HG03175 (cell line): Measurements from ENCODE around the gene ZNF691.

Experiments
- ATAC-seq: cut with Tn5 transposase; IDR thresholded peaks from one replicate; pipeline ENCODE4 v1.9.1; 2021; ENCODE audit warnings: mild to moderate bottlenecking, moderate library complexity; ENCODE audit not compliant: unreplicated experiment

Gene ZNF691

DNA sequence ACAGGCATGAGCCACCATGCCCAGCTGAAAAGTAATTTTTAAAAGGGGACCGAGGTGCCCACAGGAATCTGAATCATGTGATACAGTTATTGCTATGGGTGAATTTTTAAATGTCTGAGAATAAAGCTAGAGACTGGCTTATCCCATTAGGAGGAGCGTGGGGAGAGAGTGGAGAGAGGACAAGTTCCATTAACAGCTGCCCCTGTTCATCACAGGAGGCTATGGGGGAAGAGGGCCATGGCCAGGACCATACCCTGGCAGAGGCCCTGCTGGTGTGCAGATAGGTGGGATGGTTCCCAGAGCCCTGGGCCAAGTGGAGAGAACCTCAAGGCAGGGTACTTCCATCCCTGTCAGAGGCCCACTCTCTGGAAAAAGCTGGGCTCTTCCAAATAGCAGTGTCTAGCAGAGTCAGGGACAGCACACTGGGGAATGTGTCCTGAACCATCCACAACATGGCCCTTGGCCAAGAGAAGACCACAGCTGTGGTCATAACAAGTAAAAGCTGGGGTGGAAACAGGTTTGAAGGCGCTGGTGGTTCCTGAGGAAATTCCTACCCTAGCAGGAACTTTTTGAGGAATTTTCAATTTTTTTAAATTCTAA, 13.7 kb upstream of the ZNF691 start:
- ATAC-seq: no peak

DNA sequence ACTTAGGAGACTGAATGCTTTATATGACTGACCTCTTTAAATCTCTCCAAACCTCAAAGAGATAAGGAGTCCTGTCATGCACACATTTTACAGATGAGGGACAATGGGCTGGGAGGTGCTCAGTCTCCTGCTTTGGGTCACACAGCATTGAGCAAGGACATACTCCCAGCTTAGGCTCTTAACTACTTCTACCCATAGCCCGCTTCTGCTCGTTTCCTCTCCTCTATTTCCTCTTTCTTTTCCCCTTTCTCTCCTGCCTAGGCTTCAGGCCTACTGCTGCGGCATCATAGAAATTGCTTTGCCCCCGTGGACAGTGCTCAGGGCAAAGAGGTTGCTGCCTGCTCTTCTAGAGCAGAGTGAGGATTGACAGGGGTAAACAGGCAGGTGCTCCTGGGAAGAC, 12.4 kb upstream of the ZNF691 start:
- ATAC-seq: no peak

DNA sequence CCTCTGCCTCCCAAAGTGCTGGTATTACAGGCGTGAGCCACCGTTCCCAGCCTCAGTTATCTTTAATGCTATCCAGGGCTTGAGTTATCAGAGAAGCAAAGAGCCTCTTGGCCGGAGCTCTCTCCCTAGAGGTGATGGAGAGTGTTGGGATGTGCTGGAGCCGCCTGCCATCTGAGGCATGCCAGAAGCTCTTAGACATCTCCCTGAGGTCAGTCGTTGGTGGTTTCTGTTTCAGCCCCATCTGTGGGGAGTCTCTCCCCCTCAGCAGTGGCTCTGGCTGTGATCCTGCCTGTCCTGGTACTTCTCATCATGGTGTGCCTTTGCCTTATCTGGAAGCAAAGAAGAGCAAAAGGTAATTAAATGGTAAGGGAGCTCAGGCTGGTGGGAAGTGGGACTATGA, 11.6 kb upstream of the ZNF691 start:
- ATAC-seq: no peak

DNA sequence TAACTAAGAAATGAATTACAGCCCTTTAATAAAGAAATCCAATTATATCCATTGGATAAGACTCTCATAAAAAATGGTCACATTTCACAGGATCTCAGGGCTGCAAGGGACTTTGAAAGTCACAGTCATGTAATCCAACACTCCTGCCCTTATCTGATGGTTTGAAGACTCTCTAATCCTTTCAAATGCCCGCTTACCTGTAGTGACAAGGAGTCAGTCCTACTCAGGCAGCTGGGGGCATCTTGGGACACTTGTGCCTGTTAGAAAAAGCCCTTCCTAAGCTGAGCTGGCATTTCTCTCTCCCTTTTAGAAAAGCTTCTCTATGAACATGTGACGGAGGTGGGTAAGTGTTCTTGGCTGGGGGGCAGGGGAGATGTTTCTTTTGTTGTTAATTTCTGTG, 11.0 kb upstream of the ZNF691 start:
- ATAC-seq: no peak

DNA sequence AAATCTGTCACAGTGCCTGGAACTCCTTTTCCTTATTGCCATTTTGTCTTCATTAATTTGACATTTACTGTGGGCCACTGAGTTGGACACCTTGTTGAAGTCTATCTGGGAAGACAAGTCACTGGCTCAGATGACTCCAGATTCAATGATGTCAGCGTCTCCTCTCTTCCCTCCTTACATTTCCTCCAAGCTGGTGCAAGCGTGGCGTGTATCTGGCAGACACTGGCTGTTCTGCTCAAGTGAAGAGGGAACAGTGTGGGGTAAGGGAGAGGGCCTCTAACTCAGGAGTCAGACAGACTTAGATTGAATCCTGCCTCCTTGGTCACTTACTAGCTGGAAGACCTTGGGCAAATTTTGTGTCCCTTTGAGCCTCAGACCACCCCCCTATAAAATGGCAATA, 8.7 kb upstream of the ZNF691 start:
- ATAC-seq: no peak

DNA sequence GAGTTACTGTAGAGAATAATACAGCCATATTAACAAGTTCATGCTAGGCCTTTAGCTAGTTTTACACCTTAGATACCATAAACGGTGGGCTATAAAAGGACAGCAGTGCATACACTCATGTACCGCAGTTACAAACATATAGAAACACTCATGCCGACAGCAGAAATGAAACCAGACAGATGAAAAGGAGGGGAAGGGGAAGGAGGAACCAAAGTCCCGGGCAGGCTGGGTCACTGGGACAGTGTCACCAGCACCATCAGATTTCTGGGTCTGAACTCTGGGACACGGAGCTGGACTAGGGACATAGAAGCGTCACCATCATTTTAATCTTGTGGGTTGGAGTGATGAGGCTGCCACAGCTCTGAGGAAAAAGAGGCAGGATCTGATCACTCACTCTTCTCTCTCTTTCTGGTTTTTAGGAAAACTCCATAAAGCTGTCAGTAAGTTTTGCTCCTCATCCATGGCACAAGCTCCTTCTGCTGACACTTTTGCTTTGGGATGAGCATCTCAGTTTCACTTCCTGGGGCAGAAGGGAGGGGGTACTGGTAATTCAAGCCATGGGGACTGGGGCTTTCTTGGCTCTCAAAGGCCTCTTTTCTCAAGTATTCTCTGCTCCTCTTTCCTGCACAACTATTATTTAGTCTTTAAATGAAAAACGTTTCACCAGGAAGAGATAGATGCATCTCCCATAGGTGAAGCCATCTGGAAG, 7.8 kb upstream of the ZNF691 start:
- no peak for ATAC-seq

DNA sequence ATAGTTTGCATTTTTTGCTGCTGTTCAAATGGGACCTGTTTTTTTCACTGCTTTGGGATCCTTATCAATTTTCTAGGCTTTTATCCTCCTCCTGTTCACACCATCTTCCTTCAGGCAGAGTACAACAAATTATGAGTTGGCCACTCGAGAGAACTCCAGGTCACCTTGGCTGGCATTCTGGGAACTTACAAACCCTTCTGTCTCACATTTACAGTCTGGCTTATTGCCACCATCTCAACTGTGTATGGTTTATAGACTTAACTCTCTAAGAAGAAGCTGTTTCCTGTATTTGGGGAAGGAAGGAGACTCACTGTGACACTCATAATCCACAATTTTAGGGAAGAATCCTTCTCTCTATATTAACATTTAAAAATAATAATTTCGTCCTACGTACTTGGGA, 5.4 kb upstream of the ZNF691 start:
- ATAC-seq: no peak

DNA sequence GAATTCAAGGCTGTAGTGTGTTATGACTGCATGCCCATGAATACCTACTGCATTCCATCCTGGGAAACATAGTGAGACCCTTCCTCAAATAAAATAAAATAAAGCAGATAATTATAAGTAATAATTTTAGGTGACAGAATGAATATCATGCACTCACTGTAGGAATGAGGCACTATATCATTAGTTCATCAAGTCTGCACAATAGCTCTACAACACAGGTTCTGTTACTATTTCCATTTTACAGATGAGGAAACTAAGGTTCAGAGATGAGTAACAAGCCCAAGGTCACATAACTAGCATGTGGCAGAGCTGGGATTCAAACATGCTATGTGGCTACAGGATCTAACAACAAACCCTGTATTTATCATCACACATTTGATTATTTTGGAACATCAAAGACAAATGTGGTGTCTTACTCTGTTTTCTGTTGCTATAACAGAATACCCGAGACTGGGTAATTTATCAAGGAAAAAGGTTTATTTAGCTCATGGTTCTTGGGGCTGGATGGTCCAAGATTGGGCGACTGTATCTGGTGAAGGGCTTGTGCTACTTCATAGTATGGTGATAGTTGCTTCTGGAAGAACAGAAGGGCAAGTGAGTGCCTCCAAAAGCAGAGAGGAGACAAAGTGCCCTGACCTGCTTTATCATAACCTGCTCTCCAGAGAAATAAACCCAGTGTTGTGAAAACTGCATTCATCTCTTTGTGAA, 4.8 kb upstream of the ZNF691 start:
- ATAC-seq: no peak

DNA sequence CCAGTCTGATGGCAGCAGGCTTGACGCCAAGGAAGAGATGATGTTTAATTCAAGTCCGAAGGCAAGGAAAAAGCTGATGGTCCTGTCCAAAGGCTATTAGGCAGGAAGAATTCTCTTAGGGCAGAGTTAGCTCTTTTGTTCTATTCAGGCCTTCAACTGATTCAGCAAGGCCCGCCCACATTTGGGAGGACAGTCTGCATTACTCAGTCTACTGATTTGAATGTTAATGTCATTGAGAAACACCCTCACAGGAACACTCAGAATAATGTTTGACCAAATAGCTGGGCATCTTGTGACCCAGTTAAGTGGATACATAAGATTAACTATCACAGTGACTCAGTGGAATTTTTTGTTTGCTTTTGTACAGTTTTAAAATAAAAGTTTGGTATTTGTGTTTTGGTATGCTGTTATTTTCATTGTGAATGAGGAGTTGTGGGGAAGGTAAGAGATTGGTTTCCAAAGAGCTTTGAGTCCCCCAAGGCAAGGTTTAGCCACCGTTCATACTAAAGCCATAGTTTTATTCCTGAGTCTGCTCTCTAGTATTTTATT, 1.7 kb upstream of the ZNF691 start:
- no peak for ATAC-seq

DNA sequence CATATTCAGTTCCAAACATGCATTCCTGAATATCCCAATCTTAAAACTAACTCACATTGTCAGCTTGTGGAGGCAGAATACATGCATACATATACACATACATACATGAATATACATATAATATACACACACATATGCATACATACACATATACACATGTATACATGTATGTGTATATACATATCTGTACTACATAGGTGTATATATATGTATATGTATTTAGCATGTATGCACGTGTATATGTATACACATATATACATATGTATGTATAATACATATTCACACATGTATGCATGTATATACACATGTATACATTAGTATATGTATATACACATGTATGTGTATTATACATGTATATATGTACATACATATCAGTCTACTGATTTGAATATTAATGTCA, 1.2 kb upstream of the ZNF691 start:
- no peak for ATAC-seq

DNA sequence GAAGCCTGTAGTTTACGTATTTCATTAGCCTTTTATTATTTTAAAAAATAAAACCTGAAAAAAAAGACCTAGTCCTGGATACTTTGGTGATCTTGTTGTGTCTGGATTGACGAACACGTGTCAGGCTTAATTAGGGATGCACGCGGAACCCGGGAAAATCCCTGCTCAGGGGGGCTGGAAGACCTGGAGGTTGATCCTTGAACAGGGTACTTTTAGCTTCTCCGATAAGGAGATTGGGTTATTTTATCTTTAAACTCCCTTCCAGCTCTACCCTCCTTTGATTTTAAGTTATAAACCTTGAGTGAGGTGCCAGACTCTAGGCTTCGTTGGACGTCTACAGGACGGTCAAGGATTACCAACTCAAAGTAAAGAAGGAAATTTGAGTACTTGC, 552 bp upstream of the ZNF691 start:
- ATAC-seq: peak; percentile 2

DNA sequence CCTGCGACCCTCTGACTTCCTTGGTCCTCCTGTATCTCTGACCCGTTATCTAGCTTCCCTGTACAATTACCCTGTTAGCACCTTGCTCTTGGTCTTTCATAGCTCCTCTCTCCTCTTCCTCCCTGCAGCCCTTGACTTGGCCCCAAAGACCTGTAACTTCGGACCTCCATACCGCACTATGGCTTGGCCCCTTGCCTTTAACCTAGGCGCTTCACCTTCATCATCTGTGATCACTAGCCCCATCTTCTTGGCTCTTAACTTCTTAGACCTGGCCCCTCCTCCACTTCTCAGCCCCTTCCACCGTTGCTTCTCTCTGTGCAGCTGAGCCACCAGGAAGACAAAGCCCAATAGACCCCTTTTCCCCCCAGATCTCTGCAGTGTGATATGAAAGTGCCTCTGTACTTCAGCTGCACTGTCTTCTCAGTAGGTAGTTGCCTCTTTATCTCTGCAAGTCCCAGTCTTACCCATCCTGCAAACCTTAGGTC, 740 bp downstream of the ZNF691 start:
- no peak for ATAC-seq

DNA sequence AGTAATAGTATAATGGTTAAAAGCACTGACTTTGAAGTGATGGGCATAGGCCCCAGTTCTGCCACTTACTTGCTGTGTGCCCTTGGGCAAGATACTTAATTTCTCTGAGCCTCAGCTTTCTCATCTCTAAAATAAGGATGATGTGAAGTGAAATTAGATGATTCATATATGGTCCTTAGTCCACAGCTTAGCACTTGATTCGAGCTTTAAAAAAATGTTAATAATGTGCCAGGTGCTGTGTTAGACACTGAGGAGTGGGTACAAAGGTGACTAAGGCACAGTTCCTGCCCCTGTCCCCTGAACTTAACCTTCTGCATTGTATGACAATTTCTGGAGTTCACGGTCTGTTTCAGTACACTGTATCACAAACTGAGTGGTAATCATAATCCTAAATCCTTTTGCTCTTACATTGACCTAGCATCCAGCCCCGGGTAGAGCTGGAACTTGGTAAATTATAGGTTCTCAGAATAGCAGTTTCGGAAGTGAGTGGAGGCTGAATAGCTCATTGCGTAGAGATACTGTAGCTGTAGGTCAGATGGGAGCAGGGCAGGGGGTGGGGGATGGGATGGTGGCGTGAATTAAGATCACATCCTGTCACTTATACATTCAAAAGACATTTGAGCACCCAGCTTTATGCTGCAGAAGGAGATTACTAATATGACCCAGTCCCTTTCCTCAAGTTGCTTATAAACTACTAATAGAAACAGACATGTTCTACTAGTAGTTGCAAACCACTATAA, 1.5 kb downstream of the ZNF691 start:
- no peak for ATAC-seq

DNA sequence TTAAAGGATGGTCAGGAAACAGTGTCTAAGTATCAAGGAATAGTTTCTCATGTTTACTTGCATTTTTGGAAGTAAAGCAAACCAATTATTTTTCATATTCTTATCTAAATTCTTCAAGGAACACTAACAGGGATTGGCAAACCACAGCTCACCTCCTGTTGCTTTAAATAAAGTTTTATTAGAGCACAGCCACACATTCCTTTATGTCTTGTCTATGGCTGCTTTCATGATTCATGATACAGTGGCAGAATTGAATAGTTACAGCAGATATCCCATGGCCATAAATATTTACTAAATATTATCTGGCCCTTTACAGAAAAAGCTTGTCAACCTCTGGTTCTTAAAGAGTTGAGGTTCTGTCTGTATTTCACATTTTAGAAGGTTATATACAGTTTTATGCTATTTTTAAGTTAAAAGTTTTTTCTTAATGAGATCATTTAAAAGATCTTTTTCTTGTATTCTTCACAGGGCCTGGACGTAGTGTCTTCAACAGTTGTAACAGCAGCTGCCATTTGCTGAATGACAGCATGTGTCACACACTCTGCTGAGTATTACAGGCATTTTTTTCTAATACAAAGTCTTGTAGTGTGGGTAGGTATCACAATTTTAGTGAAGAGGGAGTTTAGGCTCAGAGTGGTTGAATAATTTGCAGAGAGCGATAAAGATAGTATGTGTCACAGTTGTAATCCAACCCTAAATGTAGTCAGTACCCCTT, 2.6 kb downstream of the ZNF691 start:
- ATAC-seq: no peak

DNA sequence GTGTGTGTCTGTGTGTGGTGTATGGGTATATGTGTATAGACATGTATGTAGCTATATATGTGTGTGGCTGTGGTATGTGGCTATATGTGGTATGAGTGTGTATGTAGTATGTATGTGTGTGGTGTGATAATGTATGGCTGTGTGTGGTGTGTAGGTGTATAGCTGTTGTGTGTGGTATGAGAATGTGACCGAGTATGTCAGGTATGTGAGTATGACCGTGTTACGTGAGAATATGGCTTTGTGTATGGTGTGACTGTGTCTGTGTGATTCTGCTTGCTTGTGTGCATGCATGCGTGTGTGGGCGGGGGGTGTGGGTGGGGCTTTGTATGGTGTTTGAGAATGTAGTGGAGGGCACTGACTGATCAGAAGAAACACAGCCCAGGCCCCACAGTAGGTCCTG, 3.5 kb downstream of the ZNF691 start:
- ATAC-seq: no peak

DNA sequence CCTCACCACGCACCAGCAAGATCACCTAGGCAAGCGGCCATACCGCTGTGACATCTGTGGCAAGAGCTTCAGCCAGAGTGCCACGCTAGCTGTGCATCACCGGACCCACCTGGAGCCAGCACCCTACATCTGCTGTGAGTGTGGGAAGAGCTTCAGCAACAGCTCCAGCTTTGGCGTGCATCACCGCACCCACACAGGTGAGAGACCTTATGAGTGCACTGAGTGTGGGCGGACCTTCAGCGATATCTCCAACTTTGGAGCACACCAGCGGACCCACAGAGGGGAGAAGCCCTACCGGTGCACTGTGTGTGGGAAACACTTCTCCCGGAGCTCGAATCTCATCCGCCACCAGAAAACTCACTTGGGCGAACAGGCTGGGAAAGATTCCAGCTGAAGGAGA, 5.0 kb downstream of the ZNF691 start:
- ATAC-seq: no peak

DNA sequence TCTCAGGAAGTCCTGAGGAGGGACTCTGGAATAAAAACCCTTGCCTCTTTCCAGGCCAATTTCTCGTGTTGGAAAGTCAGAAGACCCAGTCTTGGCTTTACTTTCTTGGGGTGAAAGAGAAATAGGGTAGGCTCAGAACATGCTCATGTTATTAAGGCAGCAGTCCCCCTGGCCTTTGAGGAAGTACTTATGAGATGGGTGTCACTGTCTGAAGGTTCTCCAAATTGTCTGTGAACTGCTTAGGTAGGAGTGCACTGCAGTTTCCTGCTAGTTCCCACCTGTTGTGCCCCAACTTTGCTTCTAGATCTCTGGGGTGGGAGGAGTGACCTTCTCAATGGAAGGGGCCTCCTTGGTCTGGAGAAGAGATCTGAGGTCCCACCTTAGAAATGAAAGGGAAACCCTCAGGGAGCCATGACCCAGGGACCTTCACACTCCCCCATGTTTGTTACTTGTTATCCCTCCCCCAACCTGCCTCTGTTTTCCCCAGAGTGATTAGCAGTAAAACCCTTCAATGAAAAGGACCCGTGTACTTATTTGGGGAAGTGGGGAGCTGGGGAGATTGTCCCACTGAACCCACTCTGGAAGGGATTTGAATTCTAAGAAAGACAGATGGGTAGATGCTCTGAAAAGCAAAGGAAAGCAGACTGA, 5.7 kb downstream of the ZNF691 start:
- no peak for ATAC-seq

DNA sequence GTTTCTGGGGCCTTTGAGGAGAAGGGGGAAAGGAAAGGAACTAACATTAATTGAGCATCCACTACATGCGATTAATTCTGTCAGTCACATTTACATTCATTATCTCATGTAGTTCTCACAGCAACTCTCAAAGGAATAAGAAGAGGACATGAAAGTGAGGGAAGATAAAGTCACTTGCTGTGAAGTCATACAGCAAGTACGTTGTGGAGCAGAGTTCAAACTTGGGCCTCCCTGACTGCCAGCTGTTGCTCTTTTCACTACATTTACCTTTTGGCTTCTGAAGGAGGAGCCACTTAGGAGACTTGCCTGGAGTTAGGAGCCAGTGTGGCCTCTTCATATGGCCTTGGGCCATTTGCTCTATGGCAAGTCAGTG, 6.2 kb downstream of the ZNF691 start:
- ATAC-seq: no peak

DNA sequence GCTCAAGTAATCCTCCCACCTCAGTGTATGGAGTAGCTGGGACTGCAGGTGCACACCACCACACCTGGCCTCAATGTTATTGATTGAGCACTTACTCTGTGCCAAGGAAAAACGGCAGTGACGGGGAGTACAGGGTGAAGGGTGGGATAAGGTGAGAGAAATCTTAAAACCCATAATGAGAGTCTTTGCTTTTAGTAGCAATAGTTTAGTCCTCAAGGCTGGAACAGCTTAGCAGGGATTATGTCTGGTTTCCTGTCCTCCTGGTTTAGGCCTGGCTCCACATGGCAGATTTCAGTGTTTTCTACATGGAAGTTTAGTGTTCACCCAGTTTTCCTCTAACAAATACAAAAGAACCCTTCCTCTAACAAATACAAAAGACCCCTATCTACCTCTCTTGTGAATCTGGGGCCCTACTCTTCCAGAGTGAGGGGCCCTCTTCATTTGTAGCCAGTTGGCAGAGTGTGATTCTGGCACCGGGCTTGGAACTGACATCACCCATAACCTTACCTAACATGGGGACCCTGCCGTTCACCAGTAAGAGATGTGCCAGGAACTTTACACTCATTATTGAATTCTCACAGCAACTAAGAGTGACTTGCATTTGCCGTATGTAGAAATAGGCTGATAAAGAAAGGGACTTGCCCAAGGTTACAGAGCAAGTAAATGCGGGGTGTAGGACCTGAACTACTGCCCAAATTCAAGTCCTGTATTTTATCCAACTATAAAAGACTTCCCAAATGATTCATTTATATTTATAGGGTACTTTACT, 6.9 kb downstream of the ZNF691 start:
- no peak for ATAC-seq
